Measurements from ENCODE around the gene LYSMD3.

GRCh38 chr5:90475436-90475980 is 53.9 kb downstream of the LYSMD3 start:
- no peak for TF ChIP-seq CTCF (IDR thresholded peaks at IDR 0.05; ENCODE audit: low read depth, low read length, poor library complexity, severe bottlenecking)
- no peak for TF ChIP-seq EZH2phosphoT487 (IDR thresholded peaks at IDR 0.05; ENCODE audit: borderline replicate concordance, low read length)

All from DOHH2 (cell line).